EL (cell line): Measurements from ENCODE around the gene TUBA4A.

Source experiments
- DNase-seq: peaks from one replicate; pipeline ENCODE4 v3.0.0-alpha.2; 2016

Gene TUBA4A

GRCh38 chr2:219229305-219230058 lies 24.2 kb downstream of the TUBA4A start, which contains the start of the genes ANKZF1 and ATG9A:
TSS of gene ANKZF1 (plus strand) at chr2:219229806. CDS start at chr2:219230258, 452 bp downstream.
TSS of gene ATG9A (minus strand) at chr2:219229636. CDS start at chr2:219228024, 1,612 bp downstream.
- peak; percentile 99 for DNase-seq

GRCh38 chr2:219228911-219229304 lies 24.8 kb downstream of the TUBA4A start:
- DNase-seq: no peak

- no peak for DNase-seq
Observed at GRCh38 chr2:219228041-219228910, 25.4 kb downstream of the TUBA4A start.

- DNase-seq: no peak
Observed at GRCh38 chr2:219225350-219225749, 28.4 kb downstream of the TUBA4A start.

GRCh38 chr2:219223831-219224610 lies 29.7 kb downstream of the TUBA4A start:
- DNase-seq: no peak

- no peak for DNase-seq
Observed at GRCh38 chr2:219221957-219222518, 31.7 kb downstream of the TUBA4A start.

- no peak for DNase-seq
Observed at GRCh38 chr2:219220652-219221402, 32.9 kb downstream of the TUBA4A start.

GRCh38 chr2:219219784-219220532 lies 33.8 kb downstream of the TUBA4A start:
- no peak for DNase-seq

- peak; percentile 96 for DNase-seq
Observed at GRCh38 chr2:219218732-219219701, 34.7 kb downstream of the TUBA4A start, which contains the start of gene ABCB6. TSS of gene ABCB6 (minus strand) at chr2:219218958. CDS start at chr2:219218673, 285 bp downstream.

GRCh38 chr2:219218217-219218731 lies 35.4 kb downstream of the TUBA4A start:
- DNase-seq: peak; percentile 80

- DNase-seq: no peak
Observed at GRCh38 chr2:219216535-219216915, 37.2 kb downstream of the TUBA4A start.

- no peak for DNase-seq
Observed at GRCh38 chr2:219215871-219216534, 37.7 kb downstream of the TUBA4A start.

- DNase-seq: no peak
Observed at GRCh38 chr2:219214786-219215185, 38.9 kb downstream of the TUBA4A start.

- DNase-seq: no peak
Observed at GRCh38 chr2:219214141-219214540, 39.6 kb downstream of the TUBA4A start.

- no peak for DNase-seq
Observed at GRCh38 chr2:219213486-219214071, 40.1 kb downstream of the TUBA4A start.

- DNase-seq: no peak
Observed at GRCh38 chr2:219213026-219213415, 40.7 kb downstream of the TUBA4A start.

GRCh38 chr2:219210886-219211362 lies 42.8 kb downstream of the TUBA4A start:
- no peak for DNase-seq

- no peak for DNase-seq
Observed at GRCh38 chr2:219210196-219210885, 43.4 kb downstream of the TUBA4A start.
